ENCODE data around the gene EVC. TPM values are rescaled to one million over a fixed set of nuclear protein-coding genes. Genes with fewer than 3 reads are reported as not detected.

EVC gene
- total RNA-seq, 4 donors from 2014 or later, result 12.4 to 29.3 (median 17.6) TPM

DNA sequence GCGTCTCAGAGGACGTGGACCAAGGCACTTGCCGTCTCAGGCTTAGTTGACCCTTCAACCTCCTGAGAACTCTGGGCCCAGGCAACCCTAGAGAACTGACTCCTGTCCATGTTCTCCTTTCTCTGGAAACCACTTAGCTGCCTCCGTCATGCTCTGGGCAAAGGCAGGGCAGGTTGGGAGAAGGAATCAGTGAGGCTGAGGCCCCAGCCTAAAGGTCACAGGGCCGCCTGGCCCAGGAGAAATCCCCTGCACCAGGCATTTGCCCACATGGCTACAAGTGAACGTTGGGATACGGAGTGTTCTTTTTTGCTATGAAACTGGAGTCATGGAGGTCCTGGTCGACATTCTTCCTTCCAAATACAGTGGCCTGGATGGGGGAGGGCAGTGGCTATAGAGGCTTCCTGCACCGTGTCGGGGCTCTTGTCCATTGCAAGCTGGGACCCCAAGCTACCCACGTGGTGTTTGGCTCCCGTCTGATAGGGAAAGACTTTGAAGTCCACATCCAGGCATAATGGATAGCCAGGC lies 105.9 kb downstream of the EVC start:
- ATAC-seq (ENCODE audit: low FRiP score), result no peak
- TF ChIP-seq, protein P1, sequence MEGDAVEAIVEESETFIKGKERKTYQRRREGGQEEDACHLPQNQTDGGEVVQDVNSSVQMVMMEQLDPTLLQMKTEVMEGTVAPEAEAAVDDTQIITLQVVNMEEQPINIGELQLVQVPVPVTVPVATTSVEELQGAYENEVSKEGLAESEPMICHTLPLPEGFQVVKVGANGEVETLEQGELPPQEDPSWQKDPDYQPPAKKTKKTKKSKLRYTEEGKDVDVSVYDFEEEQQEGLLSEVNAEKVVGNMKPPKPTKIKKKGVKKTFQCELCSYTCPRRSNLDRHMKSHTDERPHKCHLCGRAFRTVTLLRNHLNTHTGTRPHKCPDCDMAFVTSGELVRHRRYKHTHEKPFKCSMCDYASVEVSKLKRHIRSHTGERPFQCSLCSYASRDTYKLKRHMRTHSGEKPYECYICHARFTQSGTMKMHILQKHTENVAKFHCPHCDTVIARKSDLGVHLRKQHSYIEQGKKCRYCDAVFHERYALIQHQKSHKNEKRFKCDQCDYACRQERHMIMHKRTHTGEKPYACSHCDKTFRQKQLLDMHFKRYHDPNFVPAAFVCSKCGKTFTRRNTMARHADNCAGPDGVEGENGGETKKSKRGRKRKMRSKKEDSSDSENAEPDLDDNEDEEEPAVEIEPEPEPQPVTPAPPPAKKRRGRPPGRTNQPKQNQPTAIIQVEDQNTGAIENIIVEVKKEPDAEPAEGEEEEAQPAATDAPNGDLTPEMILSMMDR (IDR thresholded peaks at IDR 0.05), result no peak
- DNase-seq (ENCODE audit: low spot score), result no peak

DNA sequence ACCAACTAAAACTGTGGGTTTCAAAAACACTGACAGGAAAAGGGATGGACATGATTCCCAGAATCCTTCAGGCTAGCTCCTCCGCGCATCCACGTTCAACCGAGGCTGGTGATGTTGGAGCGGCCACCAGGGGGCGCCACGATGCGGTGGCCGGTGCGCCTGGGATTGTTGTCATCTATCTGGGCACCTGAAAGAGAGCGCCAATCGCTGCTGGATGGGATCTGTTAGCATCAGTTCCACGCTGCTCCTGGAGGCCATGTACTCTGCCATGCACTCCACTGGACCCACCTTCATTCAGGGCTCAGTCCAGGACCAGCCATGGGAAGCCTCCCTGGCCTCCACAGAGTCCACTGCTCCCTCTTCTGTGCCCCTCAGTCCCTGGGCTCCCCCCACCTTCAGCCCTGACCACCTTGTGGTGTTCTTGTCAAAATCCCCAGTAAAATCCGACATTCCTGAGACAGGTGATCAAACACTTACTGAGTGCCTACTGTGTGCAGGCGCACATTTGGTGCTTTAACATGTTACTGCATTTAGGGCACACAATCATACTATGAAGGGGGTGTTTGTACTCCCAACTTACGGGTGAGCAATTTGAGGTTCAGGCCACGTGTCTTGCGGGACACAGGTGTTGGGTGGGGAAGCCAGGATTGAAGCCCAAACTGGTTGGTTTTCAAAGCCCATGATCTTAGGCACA lies 110.8 kb downstream of the EVC start:
- DNase-seq (ENCODE audit: low spot score), result no peak
- no peak for ATAC-seq (ENCODE audit: low FRiP score)
- TF ChIP-seq, protein P1 (IDR thresholded peaks at IDR 0.05), result no peak

DNA sequence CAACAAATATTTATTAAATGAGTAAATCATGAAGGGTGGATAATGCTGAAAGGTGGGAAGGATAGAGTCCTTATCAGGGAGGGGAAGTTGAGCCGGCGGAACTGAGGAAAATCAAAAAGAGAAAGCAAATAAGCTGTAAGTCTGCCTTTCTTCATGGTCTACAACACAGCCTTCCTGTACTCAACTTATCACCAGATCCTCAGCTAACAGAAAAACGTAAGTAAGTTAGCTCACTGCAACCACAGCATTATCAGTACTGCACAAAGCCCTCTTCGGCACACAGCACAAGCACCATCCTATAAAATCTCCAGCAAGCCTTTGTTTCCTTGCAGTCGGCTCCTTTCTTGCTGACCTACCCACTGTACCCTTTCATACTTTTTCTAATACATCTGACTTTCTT lies 111.6 kb downstream of the EVC start:
- ATAC-seq (ENCODE audit: low FRiP score), result no peak
- no peak for DNase-seq (ENCODE audit: low spot score)
- TF ChIP-seq, protein P1 (IDR thresholded peaks at IDR 0.05), result no peak

DNA sequence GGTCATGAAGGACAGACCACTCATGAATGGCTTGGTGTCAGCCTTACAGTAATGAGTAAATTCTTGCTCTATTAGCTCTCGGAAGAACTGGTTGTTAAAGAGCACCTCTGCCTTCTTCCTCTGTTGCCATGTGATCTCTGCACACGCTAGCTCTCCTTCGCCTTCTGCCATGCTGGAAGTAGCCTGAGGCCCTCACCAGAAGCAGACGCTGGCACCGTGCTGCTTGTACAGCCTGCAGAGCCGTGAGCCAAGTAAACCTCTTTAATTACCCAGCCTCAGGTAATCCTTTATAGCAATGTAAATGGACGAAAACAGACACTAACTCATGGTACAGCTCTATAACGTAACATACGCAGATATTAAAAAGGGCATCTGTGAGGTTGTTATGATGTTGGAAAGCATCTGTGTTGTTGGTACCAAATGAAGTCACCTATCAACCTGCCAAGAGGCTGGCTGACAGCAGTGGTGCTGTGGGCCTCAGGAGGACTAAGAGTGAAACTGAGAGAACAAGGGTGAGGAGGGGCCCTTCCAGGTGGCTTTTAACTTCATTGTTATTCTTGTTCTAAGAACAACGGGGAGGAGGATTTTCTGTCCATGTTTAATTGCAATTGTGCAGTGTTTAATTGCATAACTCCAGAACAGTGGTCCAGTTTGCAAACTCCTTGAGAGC lies 112.7 kb downstream of the EVC start:
- TF ChIP-seq, protein P1 (IDR thresholded peaks at IDR 0.05), result no peak
- DNase-seq (ENCODE audit: low spot score), result no peak
- no peak for ATAC-seq (ENCODE audit: low FRiP score)

DNA sequence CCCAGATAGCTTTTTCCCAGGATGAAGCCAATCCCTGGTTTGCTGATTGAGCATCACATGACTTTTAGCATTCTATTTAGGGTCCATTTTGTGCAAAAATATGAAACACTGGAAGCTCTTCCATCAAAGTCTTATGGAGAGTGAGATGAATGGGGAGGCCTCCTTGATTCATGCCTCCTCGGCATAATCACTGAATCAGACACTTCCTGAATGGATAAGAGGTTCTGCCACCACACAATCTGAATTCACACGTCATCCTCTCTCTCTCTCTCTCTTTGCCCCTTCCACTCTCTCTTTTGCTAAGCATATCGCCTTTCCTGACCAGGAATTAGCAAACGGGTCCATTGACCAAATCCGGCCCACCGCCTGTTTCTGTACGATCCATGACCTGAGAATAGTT lies 113.2 kb downstream of the EVC start:
- TF ChIP-seq, protein P1 (IDR thresholded peaks at IDR 0.05), result no peak
- no peak for DNase-seq (ENCODE audit: low spot score)
- ATAC-seq (ENCODE audit: low FRiP score), result no peak

DNA sequence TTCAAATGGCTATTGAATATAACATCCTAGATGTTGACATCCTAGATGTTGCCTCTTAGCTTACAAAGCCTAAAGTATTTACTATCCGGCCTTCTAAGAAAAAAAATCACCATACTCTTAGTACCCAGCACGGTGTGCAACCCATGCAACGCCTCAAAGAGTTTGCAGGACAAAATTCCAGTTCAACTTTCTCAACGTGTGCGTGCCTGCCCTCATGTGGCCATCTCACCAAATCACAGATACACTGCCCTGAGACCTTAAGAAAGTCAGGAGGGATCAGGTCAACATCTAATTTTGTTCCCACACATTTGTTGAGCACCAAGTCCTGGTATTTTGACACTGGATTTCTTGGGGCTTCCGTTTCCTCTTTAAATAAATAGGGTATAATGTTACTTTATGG lies 113.6 kb downstream of the EVC start:
- ATAC-seq (ENCODE audit: low FRiP score), result no peak

More for the DNA sequence above, 113.6 kb downstream of the EVC start:
- TF ChIP-seq, protein P1 (IDR thresholded peaks at IDR 0.05), result no peak
- no peak for DNase-seq (ENCODE audit: low spot score)

All from omental fat pad (tissue), 4 donors.